Cardiac fibroblast (primary cell): Measurements from ENCODE around the gene SLC6A11.

Experiments used
- DNase-seq, 2 donors: peaks; one replicate each; pipeline versions ENCODE4 v3.0.0 to v3.0.0-alpha.2; 2010; ENCODE audit warnings: low read depth in 2 of 2
- H3K4me3 ChIP-seq, 2 donors: replicated peaks in 1 of 2; 1 replicate in 1 of 2; 2 replicates in 1 of 2; pipeline ENCODE4 v1.5.1; 2011; ENCODE audit warnings: low read depth in 2 of 2, low read length in 2 of 2, mild to moderate bottlenecking in 2 of 2, moderate library complexity in 1 of 2
- CTCF ChIP-seq: IDR thresholded peaks from one replicate; pipeline ENCODE4 v1.5.1; 2011; ENCODE audit warnings: low read depth, mild to moderate bottlenecking, low read length, inconsistent platforms

The SLC6A11 gene

GRCh38 chr3:10774129-10774670 is 41.8 kb upstream of the SLC6A11 start:
- no peak overlapping the region for H3K4me3 ChIP-seq
- no peak for TF ChIP-seq CTCF
- DNase-seq: no peak

GRCh38 chr3:10774825-10775224 is 41.2 kb upstream of the SLC6A11 start:
- no peak overlapping the region for H3K4me3 ChIP-seq
- TF ChIP-seq CTCF: no peak
- no peak for DNase-seq

GRCh38 chr3:10775259-10775658 is 40.8 kb upstream of the SLC6A11 start:
- no peak overlapping the region for H3K4me3 ChIP-seq
- DNase-seq: no peak
- TF ChIP-seq CTCF: no peak

GRCh38 chr3:10775828-10776227 is 40.2 kb upstream of the SLC6A11 start:
- H3K4me3 ChIP-seq: no peak overlapping the region
- DNase-seq: no peak
- no peak for TF ChIP-seq CTCF

GRCh38 chr3:10777627-10778026 is 38.4 kb upstream of the SLC6A11 start:
- H3K4me3 ChIP-seq: no peak overlapping the region
- no peak for TF ChIP-seq CTCF
- DNase-seq: no peak

GRCh38 chr3:10778492-10779292 is 37.3 kb upstream of the SLC6A11 start:
- DNase-seq: no peak
- TF ChIP-seq CTCF: no peak
- no peak overlapping the region for H3K4me3 ChIP-seq
